ENCODE results near the gene OCA2.

Gene OCA2

GRCh38 chr15:27989838-27990237 lies 109.3 kb downstream of the OCA2 start:
- TF ChIP-seq CTCF (IDR thresholded peaks at IDR 0.05; ENCODE audit: borderline replicate concordance, insufficient read depth, low read depth, low read length) = no peak

GRCh38 chr15:27989427-27989826 lies 109.7 kb downstream of the OCA2 start:
- no peak overlapping the region for H3K4me3 ChIP-seq (ENCODE audit: low read depth, low read length)
- no peak for TF ChIP-seq CTCF (IDR thresholded peaks at IDR 0.05; ENCODE audit: borderline replicate concordance, insufficient read depth, low read depth, low read length)

More at GRCh38 chr15:27989838-27990237, 109.3 kb downstream of the OCA2 start:
- no peak overlapping the region for H3K4me3 ChIP-seq (ENCODE audit: low read depth, low read length)

DNA sequence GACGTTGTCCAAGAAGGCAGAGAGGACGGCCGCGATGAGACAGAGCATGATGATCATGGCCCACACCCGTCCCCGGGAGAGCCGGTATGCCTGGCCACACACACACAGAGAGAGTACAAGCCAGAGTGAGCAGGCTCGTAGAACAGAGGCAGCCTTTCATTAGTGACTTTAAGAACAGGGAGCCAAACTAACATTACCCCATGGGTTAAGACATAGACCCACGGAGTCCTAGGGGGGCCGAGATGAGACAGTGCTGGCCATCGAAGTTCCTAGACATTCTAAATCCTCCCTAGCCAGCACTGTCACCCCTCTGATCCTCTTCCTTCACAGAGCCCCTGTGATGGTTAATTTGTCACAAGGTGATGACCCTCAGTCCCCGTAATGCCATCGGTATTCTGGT lies 114.0 kb downstream of the OCA2 start:
- no peak overlapping the region for H3K4me3 ChIP-seq (ENCODE audit: low read depth, low read length)
- TF ChIP-seq CTCF (IDR thresholded peaks at IDR 0.05; ENCODE audit: borderline replicate concordance, insufficient read depth, low read depth, low read length) = no peak

GRCh38 chr15:27983496-27983895 lies 115.6 kb downstream of the OCA2 start:
- H3K4me3 ChIP-seq (ENCODE audit: low read depth, low read length) = no peak overlapping the region
- TF ChIP-seq CTCF (IDR thresholded peaks at IDR 0.05; ENCODE audit: borderline replicate concordance, insufficient read depth, low read depth, low read length) = no peak

DNA sequence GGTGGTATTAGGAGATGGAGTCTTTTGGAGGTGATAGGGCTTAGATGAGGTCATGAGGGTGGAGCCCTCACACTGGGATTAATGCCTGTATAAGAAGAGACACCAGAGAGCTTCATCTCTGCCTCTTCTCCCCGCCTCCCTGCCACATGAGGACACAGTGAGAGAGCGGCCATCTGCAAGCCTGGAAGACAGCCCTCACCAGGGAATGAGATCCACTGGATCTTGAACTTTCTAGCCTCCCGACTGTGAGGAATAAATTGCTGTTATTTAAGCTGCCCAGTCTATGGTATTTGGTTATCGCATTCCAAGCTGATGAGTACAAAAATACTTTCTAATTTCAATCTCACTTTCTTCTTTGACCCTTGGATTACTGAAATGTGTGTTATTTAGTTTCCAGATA lies 121.4 kb downstream of the OCA2 start:
- H3K4me3 ChIP-seq (ENCODE audit: low read depth, low read length) = no peak overlapping the region
- no peak for TF ChIP-seq CTCF (IDR thresholded peaks at IDR 0.05; ENCODE audit: borderline replicate concordance, insufficient read depth, low read depth, low read length)

GRCh38 chr15:27973886-27974285 lies 125.2 kb downstream of the OCA2 start:
- TF ChIP-seq CTCF (IDR thresholded peaks at IDR 0.05; ENCODE audit: borderline replicate concordance, insufficient read depth, low read depth, low read length) = no peak
- H3K4me3 ChIP-seq (ENCODE audit: low read depth, low read length) = no peak overlapping the region

DNA sequence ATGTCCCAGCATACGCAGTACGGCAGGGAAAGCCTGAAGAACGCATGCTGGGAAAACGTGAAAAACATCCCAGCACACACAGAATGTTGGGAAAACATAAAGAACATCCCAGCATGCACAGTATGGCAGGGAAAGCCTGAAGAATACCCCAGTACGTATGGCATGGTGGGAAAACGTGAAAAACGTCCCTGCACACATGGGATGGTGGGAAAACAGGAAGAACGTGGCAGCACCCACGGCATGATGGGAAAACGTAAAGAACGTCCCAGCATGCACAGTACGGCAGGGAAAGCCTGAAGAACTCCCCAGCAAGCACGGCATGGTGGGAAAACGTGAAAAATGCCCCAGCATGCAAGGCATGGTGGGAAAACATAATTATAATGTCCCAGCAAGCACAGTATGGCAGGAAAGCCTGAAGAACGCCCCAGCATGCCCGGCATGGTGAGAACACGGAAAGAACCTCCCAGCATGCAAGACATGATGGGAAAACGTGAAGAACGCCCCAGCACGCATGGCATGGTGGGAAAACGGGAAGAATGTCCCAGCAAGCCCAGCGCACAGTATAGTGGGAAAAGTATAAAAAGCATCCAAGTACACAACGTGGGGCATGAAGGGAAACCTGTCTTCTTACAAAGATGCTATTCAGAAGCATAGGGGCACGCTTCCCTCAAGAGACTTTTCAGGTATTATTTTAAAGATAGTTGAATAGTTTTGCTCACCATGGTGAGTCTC lies 128.3 kb downstream of the OCA2 start:
- no peak for TF ChIP-seq CTCF (IDR thresholded peaks at IDR 0.05; ENCODE audit: borderline replicate concordance, insufficient read depth, low read depth, low read length)
- H3K4me3 ChIP-seq (ENCODE audit: low read depth, low read length) = no peak overlapping the region
